Measurements from ENCODE around the gene CYBB.

CYBB gene

GRCh38 chrX:37799936-37800335 is 20.1 kb downstream of the CYBB start:
- no peak overlapping the region for H3K27ac ChIP-seq
- TF ChIP-seq CTCF (IDR thresholded peaks at IDR 0.05), result no peak
- H3K4me3 ChIP-seq, result no peak overlapping the region
- no peak for DNase-seq (ENCODE audit: low spot score)

GRCh38 chrX:37800717-37801116 is 20.9 kb downstream of the CYBB start:
- H3K27ac ChIP-seq, result no peak overlapping the region
- no peak overlapping the region for H3K4me3 ChIP-seq
- no peak for TF ChIP-seq CTCF (IDR thresholded peaks at IDR 0.05)
- no peak for DNase-seq (ENCODE audit: low spot score)

GRCh38 chrX:37802028-37802427 is 22.2 kb downstream of the CYBB start:
- Histone ChIP-seq H3K27ac (no peak overlapping the region), H3K4me3 (no peak overlapping the region)
- DNase-seq (ENCODE audit: low spot score), result no peak
- TF ChIP-seq CTCF (IDR thresholded peaks at IDR 0.05), result no peak

- no peak for TF ChIP-seq CTCF (IDR thresholded peaks at IDR 0.05)
- DNase-seq (ENCODE audit: low spot score), result no peak
- Histone ChIP-seq H3K4me3 (no peak overlapping the region), H3K27ac (no peak overlapping the region)
Measured at GRCh38 chrX:37803057-37803456, 23.2 kb downstream of the CYBB start.

GRCh38 chrX:37809970-37810369 is 30.1 kb downstream of the CYBB start:
- no peak overlapping the region for H3K27ac ChIP-seq
- no peak for DNase-seq (ENCODE audit: low spot score)
- no peak for TF ChIP-seq CTCF (IDR thresholded peaks at IDR 0.05)
- H3K4me3 ChIP-seq, result no peak overlapping the region

- no peak overlapping the region for H3K4me3 ChIP-seq
- TF ChIP-seq CTCF (IDR thresholded peaks at IDR 0.05), result no peak
- H3K27ac ChIP-seq, result no peak overlapping the region
- DNase-seq (ENCODE audit: low spot score), result no peak
Measured at GRCh38 chrX:37812110-37812509, 32.3 kb downstream of the CYBB start.

- Histone ChIP-seq H3K27ac (no peak overlapping the region), H3K4me3 (no peak overlapping the region)
- no peak for DNase-seq (ENCODE audit: low spot score)
- no peak for TF ChIP-seq CTCF (IDR thresholded peaks at IDR 0.05)
Measured at GRCh38 chrX:37813570-37813969, 33.7 kb downstream of the CYBB start.
